COLO668 (cell line): Measurements from ENCODE around the gene TRIM4.
"Not testable (repeated sequence)": the region's sequence is repeated elsewhere in the genome, so short reads cannot be mapped to it uniquely, and the experiment has no call there.

Experiments
- DNase-seq: peaks from one replicate; lab custom pipeline; 2025; ENCODE audit not compliant: unreplicated experiment; lab: John Stamatoyannopoulos, UW

Gene TRIM4

GRCh38 chr7:99923200-99923599, 3.9 kb upstream of the TRIM4 start:
- no peak for DNase-seq

- no peak for DNase-seq
Observed at GRCh38 chr7:99920149-99920548, 819 bp upstream of the TRIM4 start.

GRCh38 chr7:99919814-99920112, 433 bp upstream of the TRIM4 start:
- DNase-seq, result no peak

GRCh38 chr7:99910976-99911375, 8.4 kb downstream of the TRIM4 start:
- no peak for DNase-seq

GRCh38 chr7:99901581-99901980, 17.7 kb downstream of the TRIM4 start:
- no peak for DNase-seq

- no peak for DNase-seq
Observed at GRCh38 chr7:99899830-99900519, 19.4 kb downstream of the TRIM4 start.

GRCh38 chr7:99898836-99899235, 20.5 kb downstream of the TRIM4 start:
- no peak for DNase-seq

GRCh38 chr7:99898023-99898357, 21.3 kb downstream of the TRIM4 start:
- no peak for DNase-seq

GRCh38 chr7:99897322-99898022, 21.9 kb downstream of the TRIM4 start:
- DNase-seq, result no peak

GRCh38 chr7:99894738-99895137, 24.6 kb downstream of the TRIM4 start:
- no peak for DNase-seq

GRCh38 chr7:99893280-99893679, 26.1 kb downstream of the TRIM4 start:
- DNase-seq, result no peak

- not testable (repeated sequence) for DNase-seq
Observed at GRCh38 chr7:99890348-99890747, 29.0 kb downstream of the TRIM4 start.

GRCh38 chr7:99888366-99888765, 31.0 kb downstream of the TRIM4 start:
- not testable (repeated sequence) for DNase-seq

GRCh38 chr7:99881370-99881769, 38.0 kb downstream of the TRIM4 start:
- DNase-seq, result no peak

- DNase-seq, result no peak
Observed at GRCh38 chr7:99876933-99877332, 42.4 kb downstream of the TRIM4 start, which contains the start of gene OR2AE1. OR2AE1 (minus strand) TSS chr7:99877033; CDS start chr7:99877033, 0 bp downstream.

GRCh38 chr7:99876491-99876890, 42.8 kb downstream of the TRIM4 start:
- DNase-seq, result no peak

- DNase-seq, result no peak
Observed at GRCh38 chr7:99868246-99868645, 51.1 kb downstream of the TRIM4 start.

GRCh38 chr7:99867477-99867876, 51.9 kb downstream of the TRIM4 start:
- not testable (repeated sequence) for DNase-seq

GRCh38 chr7:99863847-99864440, 55.4 kb downstream of the TRIM4 start:
- no peak for DNase-seq

- no peak for DNase-seq
Observed at GRCh38 chr7:99860281-99861127, 58.8 kb downstream of the TRIM4 start.

- DNase-seq, result no peak
Observed at GRCh38 chr7:99855236-99855635, 64.1 kb downstream of the TRIM4 start.
